NOMO-1 (cell line): ENCODE results near the gene INAFM2.

ENCODE experiments used
- DNase-seq, 2 experiments: peaks; one replicate each; lab custom pipeline; 2025; ENCODE audit not compliant: unreplicated experiment in 2 of 2; lab: John Stamatoyannopoulos, UW

INAFM2 gene

DNA sequence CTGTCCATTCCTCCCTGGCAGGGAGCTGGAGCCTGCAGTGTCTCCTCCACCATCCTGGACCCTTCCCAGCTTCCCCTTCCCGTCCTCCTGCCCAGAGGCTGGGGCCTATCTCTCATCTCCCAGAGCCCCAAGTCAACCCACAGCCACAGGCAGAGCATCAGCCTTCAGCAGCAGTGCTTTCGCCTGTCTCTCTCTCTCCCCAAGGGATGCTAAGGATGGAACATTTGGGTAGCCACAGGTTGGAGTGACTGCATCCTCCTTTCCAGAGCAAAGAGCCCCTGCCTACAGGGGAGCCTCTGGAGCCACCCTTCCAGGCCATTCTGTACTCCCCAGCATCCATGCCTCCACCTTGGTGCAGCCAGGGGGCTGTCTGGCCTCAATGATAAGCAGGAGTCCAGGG lies 19.9 kb upstream of the INAFM2 start:
- DNase-seq = no peak

DNA sequence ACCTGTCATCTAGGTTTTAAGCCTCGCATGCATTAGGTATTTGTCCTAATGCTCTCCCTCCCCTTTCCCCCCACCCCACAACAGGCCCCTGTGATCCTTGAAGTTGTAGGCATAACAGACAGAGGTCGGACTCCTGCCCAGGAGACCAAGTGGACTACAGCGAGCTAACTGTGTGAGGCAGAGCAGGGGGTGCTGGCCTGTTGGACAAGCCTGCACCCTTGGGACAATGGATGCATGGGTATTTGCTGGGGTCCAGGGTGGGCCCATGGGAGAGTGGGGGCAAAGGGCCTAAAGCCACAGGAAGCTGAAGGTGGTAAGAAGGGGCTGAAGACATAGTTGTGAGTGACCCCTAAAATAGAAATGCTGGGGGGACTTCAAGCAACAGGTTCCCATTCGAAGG lies 18.2 kb upstream of the INAFM2 start:
- no peak for DNase-seq

DNA sequence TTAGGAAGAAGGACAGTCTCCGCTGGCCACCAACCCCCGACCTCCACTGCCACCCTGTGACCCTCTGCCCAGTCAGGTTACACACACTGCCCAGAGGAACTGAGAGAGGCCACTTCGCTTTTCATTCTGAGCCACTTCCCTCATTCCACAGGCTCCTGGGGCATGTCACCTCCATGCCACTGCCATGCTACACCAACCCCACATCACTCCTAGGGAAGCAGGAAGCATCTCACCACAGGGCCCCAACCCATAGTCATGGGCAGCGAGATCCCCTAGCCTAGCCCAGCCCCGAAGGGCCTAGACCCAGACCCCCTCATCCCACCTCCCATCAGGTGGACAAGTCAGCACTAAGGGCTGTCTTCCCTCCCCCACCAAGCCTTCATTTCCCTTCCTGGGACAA lies 17.1 kb upstream of the INAFM2 start:
- peak; percentile 17 to 22 for DNase-seq

DNA sequence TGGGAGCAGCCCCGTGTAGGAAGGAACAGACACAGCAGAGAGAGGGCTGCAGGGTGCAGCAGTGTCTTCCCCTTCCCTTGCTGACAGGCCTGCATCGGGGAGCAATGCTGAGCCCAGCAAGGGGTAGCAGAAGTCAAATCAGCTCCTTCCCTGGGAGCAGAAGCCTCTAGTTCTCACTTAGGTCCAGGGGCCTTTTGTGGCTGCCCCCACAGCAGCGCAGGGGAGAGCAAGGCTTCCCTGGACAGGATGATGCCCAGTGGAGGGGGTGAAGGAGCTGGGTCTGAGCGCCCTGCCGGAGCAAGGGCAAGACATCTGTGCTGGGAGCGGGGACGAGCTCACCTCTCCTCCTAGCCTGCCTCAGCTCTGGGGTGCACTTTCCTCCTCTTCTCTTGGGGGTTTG lies 16.6 kb upstream of the INAFM2 start:
- DNase-seq = peak in 1 of 2 experiments; percentile 25

DNA sequence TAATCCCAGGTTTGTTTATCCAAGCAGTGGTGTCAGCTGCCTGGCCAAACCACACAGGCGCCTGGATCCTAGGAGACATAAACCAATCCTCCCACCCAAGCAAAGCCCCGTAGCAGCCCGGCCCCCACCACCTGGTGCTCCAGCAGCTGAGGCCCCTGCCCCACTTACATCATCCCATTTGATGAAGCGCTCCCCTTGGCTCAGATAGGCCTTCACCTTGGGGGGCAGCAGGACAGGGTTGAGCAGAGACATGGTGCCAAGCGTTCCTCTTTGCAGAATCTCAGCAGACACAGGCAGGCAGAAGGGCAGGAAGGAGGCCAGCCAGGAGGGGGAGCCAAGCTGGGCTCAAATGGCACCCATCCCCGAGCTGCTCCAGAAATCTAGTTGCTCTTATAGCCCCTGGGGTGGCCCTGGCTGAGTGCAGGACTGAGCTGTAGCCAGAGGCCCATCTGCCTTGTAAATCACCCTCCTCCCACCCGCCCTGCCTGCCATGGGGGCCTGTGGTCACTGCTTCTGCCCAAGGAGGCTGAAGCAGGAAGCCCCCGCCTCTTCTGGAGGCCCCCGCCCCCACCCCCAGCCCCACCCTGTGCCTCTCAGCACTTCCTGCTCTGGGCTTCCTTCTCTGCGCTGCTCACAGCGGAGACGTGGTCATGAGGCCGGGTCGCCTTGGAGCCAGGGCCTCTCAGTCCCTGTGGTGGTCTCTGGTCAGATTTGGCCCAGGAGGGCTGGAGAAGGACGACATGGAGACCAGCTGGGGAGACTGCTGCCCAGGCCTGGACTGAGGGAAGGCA lies 15.9 kb upstream of the INAFM2 start, which contains the start of gene PLCB2:
PLCB2 (minus strand) TSS at position 515 of the 791 bp plus-strand sequence; CDS start at position 252, 263 bp downstream.
- DNase-seq = peak; percentile 85 to 86

DNA sequence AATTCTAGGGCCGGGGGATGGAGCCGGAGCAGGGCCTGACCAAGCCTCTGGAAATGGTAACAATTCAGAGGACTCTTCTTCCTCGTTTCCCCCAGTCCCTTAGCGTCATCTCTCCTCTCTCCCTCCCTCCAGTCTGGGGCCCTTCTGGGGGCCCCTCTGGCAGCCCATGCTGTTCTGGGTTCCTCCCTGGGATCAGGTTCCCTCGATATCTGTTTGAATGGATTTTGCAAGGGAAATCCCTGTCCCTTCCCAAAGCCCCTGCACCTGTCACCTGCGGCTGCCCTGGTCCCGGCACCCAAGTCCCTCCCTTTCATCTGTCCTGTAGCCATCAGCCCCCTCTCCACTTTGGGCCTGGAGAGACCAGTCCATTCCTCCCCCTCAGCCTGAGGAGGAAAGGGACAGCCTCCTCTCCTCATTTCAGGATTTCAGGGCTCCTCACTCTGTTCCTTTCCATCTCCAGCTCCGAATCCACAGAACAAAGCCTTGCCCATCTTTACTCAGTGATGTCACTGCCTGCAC lies 14.1 kb upstream of the INAFM2 start:
- DNase-seq = no peak

DNA sequence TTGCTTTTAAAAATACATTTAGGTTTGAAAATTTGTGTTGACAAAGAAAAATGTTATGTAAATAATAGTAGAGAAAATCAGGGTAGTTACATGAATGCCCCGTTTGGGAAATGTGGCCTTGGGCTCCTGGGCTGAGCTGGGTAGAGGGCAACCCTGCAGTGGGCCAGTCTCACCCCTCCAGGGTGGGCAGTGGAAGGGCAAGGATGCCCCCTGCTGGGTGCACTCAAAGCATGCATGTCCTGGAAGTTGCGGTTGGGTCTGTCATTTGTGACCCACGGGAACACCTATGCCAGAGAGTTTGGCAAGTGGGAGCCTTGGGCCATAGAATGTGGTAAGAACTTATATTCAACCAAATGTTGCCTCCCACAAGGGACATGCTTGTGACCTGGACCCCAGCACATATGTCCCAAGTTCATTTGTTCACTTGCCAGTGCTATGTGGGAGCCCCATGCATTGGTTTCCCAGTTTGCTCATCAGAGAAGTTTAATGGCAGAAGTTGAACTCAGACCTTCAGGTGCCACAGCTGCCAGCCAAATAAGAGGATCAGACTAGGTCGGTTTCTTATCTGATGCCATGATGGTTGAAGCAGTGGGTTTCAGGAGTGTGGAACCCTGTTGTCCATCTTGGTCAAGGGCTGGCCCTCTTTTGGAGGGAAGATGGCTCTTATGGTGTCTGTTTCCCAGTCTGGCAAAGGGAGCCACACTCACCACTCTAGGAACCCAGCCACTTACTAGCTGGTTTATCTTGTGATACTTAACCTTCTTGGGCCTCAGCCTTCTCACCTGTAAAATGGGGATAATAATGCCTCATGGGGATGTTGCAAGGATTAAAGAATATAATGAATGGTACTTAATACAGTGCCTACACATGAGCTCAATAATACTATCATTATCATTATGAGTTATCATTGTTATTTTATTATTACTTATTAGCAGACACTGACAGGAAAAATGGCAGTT lies 13.2 kb upstream of the INAFM2 start:
- peak; percentile 60 to 63 for DNase-seq

DNA sequence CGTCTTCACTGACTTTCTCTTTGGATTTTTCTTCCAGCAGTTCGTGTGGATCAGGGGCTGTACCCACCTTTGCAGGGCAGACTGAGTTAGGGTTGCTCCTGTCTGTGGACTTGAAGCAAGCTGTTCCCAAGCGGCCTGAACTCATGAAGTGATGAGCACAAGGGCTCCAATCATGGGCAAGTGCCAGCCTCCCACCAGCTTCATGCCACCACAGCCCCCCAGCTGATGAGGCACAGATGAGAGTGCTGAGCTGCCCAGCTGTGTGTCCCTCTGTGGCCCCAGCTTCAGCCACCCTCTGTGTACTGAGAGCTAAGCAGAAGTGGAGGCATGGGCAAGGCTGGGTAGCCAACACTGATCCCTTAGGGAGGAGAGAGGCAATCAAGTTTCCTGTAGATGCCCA lies 12.5 kb upstream of the INAFM2 start:
- DNase-seq = no peak

DNA sequence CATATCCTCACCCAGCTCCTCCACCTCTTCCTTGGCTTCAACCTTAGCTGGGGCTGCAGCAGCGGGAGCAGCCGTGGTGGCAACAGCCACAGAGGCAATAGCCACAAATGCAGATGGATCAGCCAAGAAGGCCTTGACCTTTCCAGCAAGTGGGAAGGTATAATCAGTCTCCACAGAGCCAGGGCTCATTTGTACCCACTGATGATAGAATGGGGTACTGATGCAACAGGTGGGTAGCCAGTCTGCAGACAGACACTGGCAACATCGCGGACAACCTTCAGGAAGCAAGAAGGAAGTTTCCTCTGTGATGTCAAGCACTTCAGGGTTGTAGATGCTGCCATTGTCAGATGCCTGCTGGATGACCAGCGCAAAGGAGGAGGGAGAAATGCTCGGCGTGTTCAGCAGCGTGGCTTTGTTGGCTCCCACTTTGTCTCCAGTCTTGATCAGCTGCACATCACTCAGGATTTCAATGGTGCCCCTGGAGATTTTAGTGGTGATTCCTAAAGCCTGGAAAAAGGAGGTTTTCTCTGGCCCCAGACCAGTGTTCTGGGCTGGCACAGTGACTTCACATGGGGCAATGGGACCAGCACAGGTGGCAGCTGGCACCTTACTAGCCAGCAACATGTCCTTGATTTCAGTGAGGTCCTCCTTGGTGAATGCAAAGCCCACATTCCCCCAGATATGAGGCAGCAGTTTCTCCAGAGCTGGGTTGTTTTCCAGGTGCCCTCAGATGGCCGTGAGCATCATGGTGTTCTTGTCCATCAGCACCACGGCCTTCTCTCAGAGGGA lies 10.9 kb upstream of the INAFM2 start:
- no peak for DNase-seq

DNA sequence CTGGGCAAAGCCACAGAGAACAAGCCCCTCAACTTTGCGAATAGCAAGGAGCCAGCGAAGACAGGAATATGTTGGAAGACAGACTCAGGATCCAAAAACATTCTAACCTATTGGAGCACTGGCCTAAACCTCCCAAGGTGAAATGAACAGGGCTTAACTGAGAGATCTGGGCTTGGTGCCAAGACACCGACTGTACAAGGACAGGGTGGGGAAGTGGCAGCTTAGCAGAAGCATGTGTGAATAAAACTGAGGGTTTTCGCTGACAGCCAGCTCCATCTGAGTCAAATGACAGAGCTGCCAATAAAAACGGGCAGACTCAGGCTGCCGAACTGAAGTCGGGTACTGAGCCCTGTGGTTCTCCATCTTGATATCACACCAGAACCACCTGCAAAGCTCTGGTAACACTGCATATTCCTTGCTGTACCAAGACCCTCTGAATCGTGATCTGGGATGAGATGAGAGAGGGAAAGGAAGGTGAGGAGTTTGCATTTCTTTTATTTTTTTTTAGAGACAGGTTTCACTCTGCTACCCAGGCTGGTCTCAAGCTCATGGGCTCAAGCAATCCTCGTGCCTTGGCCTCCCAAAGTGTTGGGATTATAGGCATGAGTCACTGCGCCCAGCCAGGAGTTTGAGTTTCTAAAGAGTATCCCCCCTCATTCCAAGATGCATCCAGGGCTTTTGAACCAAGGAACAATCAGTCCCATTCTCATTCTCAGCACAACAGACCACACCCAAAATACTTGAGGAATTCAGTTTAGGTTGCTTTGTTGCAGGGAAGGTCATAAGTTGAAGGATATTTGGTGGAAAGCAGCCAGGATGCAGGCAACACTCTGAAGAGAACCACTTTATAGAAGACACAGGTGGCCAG lies 9.7 kb upstream of the INAFM2 start:
- DNase-seq = peak; percentile 24 to 56

DNA sequence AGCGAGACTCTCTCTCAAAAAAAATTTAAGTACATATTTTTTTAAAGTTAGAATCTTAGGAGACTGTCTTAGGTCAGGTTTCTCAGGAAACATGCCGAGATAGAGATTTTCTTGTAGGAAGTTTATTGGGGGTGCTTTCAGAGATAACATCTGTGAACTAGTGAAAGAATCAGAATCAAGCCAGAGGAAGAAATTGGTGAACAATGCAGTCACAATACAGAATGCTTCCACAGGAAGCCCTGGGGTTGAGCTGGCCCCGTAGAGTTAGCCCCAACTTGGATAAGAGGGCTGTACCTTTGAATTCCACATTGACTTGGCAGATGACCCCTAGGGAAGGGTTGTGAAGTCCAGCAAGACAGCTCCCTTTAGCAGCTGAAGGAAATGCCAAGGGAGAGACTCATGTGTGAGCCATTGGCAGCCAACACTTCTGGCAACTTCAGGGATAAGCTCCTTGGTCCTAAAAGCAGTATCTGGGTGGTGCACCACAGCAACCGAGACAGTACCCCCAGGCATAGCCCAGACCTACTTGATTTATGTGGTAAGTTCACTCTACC lies 8.7 kb upstream of the INAFM2 start:
- DNase-seq = no peak

DNA sequence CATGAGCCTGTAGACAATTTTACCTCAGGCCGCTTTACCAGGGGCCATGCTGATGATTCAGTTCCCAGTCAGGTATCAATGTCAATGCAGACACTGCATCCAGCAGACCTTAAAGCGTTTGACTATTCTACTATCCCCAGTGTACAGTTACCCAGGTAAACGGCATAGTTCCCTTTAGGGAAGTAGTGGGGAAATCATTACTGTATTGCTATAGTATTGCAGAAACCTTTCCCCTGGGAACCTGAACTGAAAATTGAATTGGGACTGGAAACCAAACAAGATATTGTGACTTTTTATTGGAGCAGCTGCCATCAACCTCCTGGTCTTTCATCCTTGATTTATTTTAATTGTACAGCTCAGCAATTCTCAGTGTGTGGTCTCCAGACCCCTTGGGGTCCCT lies 6.6 kb upstream of the INAFM2 start:
- peak in 1 of 2 experiments; percentile 12 for DNase-seq

DNA sequence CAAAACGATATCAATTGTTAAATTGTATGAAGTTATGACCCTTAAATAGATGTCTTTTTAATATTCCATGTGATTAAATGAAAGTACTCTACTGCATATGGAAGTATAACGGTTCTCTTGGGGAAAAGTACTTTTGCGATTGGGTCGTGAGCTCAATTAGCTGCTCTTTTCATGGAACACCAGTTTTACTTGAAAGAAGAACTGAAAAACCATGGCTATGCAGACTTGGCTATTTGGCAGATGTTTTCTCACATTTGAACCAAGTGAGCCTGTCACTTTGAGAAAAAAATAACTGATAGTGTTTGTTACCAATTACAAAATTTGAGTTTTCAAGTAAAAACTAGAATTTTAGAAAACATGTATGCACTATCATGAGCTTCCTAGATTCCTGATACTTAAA lies 5.9 kb upstream of the INAFM2 start:
- peak in 1 of 2 experiments; percentile 7 for DNase-seq

DNA sequence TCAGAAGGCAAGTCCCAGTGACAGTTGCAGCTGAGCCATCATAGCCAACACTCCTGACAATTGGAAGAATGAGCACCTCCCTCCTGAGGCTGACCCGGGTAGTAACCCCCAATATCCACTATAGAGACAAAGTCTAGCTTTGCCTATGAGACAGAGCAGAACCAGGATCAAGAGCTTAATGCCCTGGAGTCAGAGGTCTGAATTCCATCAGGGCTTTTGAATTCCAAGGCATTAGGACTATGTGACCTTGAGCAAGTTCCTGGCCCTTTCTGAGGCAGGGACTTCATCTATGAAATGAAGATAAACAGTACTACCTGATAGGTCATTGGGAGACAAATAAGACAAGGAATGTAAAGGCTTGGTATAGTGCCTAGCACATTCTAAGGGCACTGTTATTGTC lies 3.1 kb upstream of the INAFM2 start:
- no peak for DNase-seq

DNA sequence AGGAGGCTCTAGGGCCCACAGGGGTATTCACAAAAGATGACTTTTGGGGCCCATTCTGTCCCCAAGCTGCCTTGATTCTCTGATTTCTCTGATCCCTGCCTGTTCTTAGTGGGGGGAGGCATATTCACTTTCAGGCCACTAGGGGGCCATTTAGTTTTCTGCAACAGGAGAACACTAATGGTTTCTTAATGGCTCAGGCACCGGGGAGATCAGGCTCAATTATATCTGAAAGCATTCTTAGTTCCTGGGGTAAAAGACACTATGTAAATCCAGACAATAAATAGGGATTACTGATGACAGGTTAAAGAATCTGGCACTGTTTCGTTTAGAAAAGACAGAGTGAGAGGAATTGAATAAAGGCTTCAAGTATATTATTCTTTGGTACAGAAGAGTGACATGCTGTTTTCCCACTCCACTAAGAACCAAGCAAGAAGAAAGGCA lies 2.5 kb upstream of the INAFM2 start:
- peak; percentile 63 to 72 for DNase-seq

DNA sequence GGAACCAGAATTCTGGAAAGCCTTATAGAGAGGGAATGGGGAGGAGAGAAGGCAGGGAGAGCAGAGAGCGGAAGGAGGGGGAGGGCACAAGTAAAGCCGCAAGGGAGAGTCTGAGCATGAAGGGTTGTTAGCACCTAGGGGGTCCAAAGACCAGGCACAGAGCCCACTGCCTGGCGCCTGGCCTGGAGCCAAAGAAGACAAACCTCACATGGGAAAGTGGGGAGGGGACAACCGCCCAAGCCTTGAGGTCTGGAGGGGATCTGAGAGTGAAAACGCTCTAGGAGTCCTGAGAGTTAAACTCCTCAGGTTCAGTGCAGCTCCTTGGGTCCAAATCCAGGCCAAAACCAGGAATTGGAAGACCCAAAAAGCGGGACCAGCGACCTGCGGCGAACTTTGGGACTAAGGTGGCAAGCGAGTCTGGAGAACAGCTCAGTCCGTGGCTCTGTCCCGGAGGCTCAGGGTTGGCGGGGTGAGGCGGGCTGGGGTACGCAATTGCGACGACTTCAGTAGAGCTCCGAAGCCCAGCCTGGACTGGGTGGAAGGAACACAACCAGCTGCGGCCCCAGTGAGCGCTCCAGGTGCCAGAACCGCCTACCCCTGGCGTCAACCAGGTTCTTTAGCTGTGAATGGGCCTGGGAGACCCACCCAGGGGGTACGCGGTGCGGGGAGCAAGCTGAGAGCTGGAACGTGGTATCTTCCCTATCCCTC lies 807 bp upstream of the INAFM2 start:
- DNase-seq = no peak

DNA sequence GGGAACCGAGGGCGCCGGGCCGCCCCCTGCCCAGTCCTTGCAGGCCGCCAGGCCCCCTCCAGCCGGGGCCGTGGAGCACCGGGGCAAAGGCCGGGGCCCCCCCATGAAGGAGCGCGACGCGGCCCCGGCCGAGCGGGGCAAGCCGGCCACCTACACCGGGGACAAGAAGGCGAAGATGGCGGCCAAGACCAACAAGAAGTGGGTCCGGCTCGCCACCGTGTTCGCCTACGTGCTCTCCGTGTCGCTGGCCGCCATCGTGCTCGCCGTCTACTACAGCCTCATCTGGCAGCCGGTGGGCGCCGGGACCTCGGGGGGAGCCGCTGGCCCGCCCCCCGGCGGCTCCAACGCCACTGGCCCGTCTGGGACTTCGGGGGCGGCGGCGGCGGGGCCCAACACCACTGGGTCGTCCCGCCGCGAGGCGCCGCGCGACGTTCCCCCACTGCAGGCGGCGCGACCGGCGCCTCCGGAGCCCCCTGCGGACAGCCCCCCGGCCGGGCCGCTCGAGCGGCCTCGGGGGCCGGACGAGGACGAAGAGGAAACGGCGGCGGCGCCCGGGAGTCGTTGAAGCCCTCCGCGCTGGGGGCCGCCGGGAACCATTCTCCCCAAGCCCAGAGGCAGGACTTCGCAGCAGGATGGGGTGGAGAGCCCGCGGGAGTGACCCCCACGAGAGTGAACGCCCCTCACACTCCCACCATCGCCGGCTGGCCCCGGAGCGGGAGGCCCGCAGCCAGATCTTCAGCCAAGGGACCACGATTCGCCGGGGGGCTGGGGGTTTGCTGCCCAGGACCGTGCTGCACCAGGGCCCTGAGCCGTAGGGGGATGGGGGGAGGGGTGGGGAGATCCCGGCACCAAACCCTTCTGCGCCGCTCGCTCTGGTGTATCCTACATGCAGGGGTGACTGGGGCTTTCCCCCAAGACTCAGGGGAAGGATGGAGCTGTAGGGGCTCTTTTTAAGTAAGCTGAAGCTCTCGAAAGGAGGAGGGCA lies 753 bp downstream of the INAFM2 start:
- DNase-seq = no peak
